ENCODE data around the gene CFAP299.
A peak's percentile ranks its signal among the peaks of the same experiment; 100 is the strongest.

The CFAP299 gene

DNA sequence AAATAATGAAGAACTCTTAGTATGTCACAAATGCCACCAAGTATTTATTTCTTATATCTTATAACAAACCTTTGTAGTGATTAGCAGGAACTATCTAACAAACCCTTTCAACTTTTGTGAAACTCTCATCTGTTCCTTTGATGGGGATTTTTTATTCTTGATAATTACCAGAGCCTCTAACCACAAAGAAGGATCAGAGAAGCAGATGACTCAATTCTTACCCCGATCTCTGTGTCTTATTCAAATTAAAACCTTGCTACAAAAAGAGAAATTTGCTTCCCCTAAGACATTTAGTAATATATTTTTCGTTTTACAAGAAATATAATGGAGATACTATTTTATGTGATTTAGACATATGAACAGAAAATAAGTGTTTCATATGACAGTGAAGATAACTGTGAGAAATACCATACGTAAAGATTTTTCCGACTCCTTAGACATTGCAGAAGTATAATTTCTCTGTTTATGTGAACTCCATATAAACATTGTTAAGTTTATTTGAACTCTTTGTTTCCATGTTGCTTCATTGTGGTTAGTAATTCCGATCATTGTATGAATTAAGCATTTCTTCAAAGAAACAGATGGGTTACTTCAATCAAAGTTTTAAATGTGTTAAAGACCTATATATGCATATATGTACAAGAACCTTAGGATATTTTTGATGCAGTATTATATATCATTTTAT, 205.4 kb downstream of the CFAP299 start:
- H3K79me1 ChIP-seq (ENCODE audit: low read length), result no peaks in the 10 kb centered on the region
- no peak for DNase-seq
- no peaks in the 10 kb centered on the region for H3K36me3 ChIP-seq (ENCODE audit: control insufficient read depth, insufficient read depth, low read length)
- H3K79me2 ChIP-seq (ENCODE audit: control insufficient read depth, insufficient read depth, low read length), result no peaks in the 10 kb centered on the region
- H4K5ac ChIP-seq (ENCODE audit: low read length), result no peak overlapping the region
- WGBS (ENCODE audit: extremely low coverage, insufficient coverage, low lambda C conversion rate), result 100% methylated on average over 1 of the region's 5 CpGs
- H2AK5ac ChIP-seq (ENCODE audit: low read length), result no peak overlapping the region
- no peak overlapping the region for H3K18ac ChIP-seq (ENCODE audit: low read length)
- H3K27ac ChIP-seq (ENCODE audit: low read depth, low read length), result no peak overlapping the region
- no peaks in the 10 kb centered on the region for H3K4me1 ChIP-seq (ENCODE audit: control insufficient read depth, low read depth, low read length)
- H2BK5ac ChIP-seq (ENCODE audit: low read length), result no peak overlapping the region
- H3K9ac ChIP-seq (ENCODE audit: low read length), result no peak overlapping the region
- no peak overlapping the region for H3K4me3 ChIP-seq (ENCODE audit: low read length)
- H3K27me3 ChIP-seq (ENCODE audit: insufficient read depth, low read length, poor library complexity), result no peaks in the 10 kb centered on the region
- H3K4me2 ChIP-seq (ENCODE audit: low read length), result no peak overlapping the region
- no peak overlapping the region for H3K4ac ChIP-seq (ENCODE audit: low read depth, low read length)
- H3K23ac ChIP-seq (ENCODE audit: low read length), result no peak overlapping the region
- H2BK120ac ChIP-seq (ENCODE audit: low read depth, low read length), result no peak overlapping the region
- no peak overlapping the region for H2BK15ac ChIP-seq (replicated peaks; ENCODE audit: low read depth)
- no peak overlapping the region for H4K8ac ChIP-seq (ENCODE audit: low read depth, low read length)
- H3K56ac ChIP-seq (ENCODE audit: low read length), result no peak overlapping the region

DNA sequence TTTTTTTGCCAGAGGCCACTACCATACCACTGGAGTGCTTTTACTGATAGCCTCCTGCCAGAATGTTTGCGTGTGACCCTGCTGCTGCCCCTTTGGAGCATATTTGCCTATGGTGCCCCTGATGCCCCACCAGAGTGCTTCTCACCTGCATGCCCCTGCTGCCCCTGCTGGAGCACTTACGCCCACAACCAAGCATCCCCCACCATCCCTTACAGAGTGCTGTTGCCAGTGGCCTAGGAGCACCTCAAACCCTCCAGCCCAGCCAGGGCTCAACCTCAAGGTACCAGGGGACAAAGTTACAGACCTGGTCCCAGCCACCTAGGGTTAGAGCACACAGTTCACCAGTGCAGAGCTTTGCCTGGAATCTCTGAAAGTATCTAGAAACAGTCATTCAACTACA, 207.2 kb downstream of the CFAP299 start:
- Histone ChIP-seq H3K79me2 (ENCODE audit: control insufficient read depth, insufficient read depth, low read length) (no peaks in the 10 kb centered on the region), H3K27ac (ENCODE audit: low read depth, low read length) (no peak overlapping the region), H4K5ac (ENCODE audit: low read length) (no peak overlapping the region), H3K4me3 (ENCODE audit: low read length) (no peak overlapping the region), H3K4me2 (ENCODE audit: low read length) (no peak overlapping the region), H2BK5ac (ENCODE audit: low read length) (no peak overlapping the region), H3K4ac (ENCODE audit: low read depth, low read length) (no peak overlapping the region), H2BK15ac (replicated peaks; ENCODE audit: low read depth) (no peak overlapping the region), H4K8ac (ENCODE audit: low read depth, low read length) (no peak overlapping the region), H3K56ac (ENCODE audit: low read length) (no peak overlapping the region), H3K18ac (ENCODE audit: low read length) (no peak overlapping the region), H3K79me1 (ENCODE audit: low read length) (no peaks in the 10 kb centered on the region), H3K9ac (ENCODE audit: low read length) (no peak overlapping the region), H3K27me3 (ENCODE audit: insufficient read depth, low read length, poor library complexity) (no peaks in the 10 kb centered on the region), H2BK120ac (ENCODE audit: low read depth, low read length) (no peak overlapping the region), H3K36me3 (ENCODE audit: control insufficient read depth, insufficient read depth, low read length) (no peaks in the 10 kb centered on the region), H3K23ac (ENCODE audit: low read length) (no peak overlapping the region), H2AK5ac (ENCODE audit: low read length) (no peak overlapping the region), H3K4me1 (ENCODE audit: control insufficient read depth, low read depth, low read length) (no peaks in the 10 kb centered on the region)
- WGBS (ENCODE audit: extremely low coverage, insufficient coverage, low lambda C conversion rate), result no CpG with 5 or more reads among the region's 2 CpGs
- no peak for DNase-seq

DNA sequence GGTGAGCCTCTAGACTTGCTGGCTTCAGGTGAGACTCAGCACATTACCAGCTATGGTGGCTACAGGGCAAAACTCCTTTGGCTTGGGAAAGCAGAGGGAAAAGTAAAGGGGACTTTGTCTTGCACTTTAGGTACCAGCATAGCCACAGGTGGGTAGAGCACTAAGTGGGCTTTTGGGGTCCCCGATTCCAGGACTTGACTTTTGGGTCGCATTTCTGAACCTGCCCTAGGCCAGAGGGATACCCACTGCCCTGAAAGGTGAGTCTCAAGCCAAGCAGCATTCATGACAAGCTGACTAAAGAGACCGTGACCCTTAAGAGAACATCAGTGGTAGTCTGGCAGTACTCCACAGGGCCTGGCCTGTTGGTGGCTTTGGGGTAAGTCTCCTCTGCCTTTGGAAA, 224.8 kb downstream of the CFAP299 start:
- Histone ChIP-seq H3K9ac (ENCODE audit: low read length) (no peak overlapping the region), H3K18ac (ENCODE audit: low read length) (no peak overlapping the region), H4K8ac (ENCODE audit: low read depth, low read length) (no peak overlapping the region), H3K4ac (ENCODE audit: low read depth, low read length) (no peak overlapping the region), H3K27ac (ENCODE audit: low read depth, low read length) (no peak overlapping the region), H3K79me1 (ENCODE audit: low read length) (no peaks in the 10 kb centered on the region), H3K27me3 (ENCODE audit: insufficient read depth, low read length, poor library complexity) (no peaks in the 10 kb centered on the region), H4K5ac (ENCODE audit: low read length) (no peak overlapping the region), H3K4me2 (ENCODE audit: low read length) (no peak overlapping the region), H3K36me3 (ENCODE audit: control insufficient read depth, insufficient read depth, low read length) (no peaks in the 10 kb centered on the region), H3K79me2 (ENCODE audit: control insufficient read depth, insufficient read depth, low read length) (no peaks in the 10 kb centered on the region), H2BK5ac (ENCODE audit: low read length) (no peak overlapping the region), H2BK120ac (ENCODE audit: low read depth, low read length) (no peak overlapping the region), H3K4me1 (ENCODE audit: control insufficient read depth, low read depth, low read length) (no peaks in the 10 kb centered on the region), H3K4me3 (ENCODE audit: low read length) (no peak overlapping the region), H3K56ac (ENCODE audit: low read length) (no peak overlapping the region), H2BK15ac (replicated peaks; ENCODE audit: low read depth) (no peak overlapping the region), H2AK5ac (ENCODE audit: low read length) (no peak overlapping the region), H3K23ac (ENCODE audit: low read length) (no peak overlapping the region)
- whole genome bisulfite sequencing (ENCODE audit: extremely low coverage, insufficient coverage, low lambda C conversion rate), result no CpG with 5 or more reads among the region's 3 CpGs
- DNase-seq, result no peak

DNA sequence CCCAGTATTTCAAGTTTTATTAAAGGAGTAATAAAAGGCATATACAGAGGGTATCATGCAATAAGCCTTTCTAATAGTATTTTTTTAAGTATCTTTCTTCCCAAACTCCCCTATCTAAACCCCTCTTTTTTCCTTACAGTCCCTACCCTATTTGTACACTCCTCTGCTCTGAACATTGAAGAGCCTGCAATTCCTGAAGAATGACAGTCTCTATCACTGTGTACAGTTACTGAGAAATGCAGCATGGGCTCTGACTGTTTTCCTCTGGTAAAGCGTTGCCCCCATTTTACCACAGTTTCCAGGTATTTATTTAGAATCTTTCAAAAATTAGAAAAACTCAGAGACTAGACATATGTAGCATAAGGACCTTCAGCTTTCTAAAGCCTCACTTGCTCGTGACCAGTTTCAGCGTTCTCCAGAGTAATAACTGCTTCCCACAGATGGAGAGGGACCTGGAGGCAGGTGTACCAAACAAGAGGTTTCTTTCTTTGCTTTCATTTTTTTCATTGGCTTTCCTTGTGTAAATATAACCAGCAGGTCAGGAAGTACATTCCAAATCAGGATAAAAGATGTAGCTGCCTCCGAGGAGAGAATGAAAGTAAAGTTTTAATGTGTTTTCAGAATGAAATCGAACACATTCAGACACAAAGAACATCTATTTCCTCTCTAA, 230.8 kb downstream of the CFAP299 start:
- no peak overlapping the region for H3K23ac ChIP-seq (ENCODE audit: low read length)
- no peaks in the 10 kb centered on the region for H3K79me2 ChIP-seq (ENCODE audit: control insufficient read depth, insufficient read depth, low read length)
- no peak overlapping the region for H3K4ac ChIP-seq (ENCODE audit: low read depth, low read length)
- no peak for DNase-seq
- no peak overlapping the region for H4K5ac ChIP-seq (ENCODE audit: low read length)
- no peak overlapping the region for H2BK120ac ChIP-seq (ENCODE audit: low read depth, low read length)
- H3K27ac ChIP-seq (ENCODE audit: low read depth, low read length), result no peak overlapping the region
- no peak overlapping the region for H3K9ac ChIP-seq (ENCODE audit: low read length)
- H3K4me3 ChIP-seq (ENCODE audit: low read length), result no peak overlapping the region
- H3K4me2 ChIP-seq (ENCODE audit: low read length), result no peak overlapping the region
- H2AK5ac ChIP-seq (ENCODE audit: low read length), result no peak overlapping the region
- H2BK15ac ChIP-seq (replicated peaks; ENCODE audit: low read depth), result no peak overlapping the region
- H4K8ac ChIP-seq (ENCODE audit: low read depth, low read length), result no peak overlapping the region
- no peak overlapping the region for H2BK5ac ChIP-seq (ENCODE audit: low read length)
- no peaks in the 10 kb centered on the region for H3K79me1 ChIP-seq (ENCODE audit: low read length)
- no peak overlapping the region for H3K18ac ChIP-seq (ENCODE audit: low read length)
- H3K27me3 ChIP-seq (ENCODE audit: insufficient read depth, low read length, poor library complexity), result no peaks in the 10 kb centered on the region
- no CpG with 5 or more reads among the region's 5 CpGs for WGBS (ENCODE audit: extremely low coverage, insufficient coverage, low lambda C conversion rate)
- no peaks in the 10 kb centered on the region for H3K36me3 ChIP-seq (ENCODE audit: control insufficient read depth, insufficient read depth, low read length)
- no peak overlapping the region for H3K56ac ChIP-seq (ENCODE audit: low read length)
- H3K4me1 ChIP-seq (ENCODE audit: control insufficient read depth, low read depth, low read length), result no peaks in the 10 kb centered on the region

DNA sequence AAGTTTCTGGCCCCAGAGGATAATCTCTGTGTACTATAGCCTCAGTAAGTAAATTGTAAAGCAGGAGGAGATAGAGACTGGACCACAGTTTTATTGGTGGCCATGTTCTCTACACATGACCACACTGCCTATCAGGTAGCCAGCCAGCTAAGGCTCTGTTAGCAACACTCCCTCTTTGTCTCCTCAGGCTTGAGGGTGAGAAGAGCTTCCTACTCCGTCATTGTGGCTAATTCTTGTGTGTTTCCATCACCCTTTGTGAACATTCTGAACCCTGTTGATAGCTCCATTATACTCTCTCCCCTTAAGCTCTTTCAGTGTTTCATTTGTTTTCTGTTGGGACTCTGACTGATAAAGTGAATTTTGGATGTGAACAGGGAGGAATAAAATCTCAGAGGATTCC, 233.4 kb downstream of the CFAP299 start:
- Histone ChIP-seq H2BK15ac (replicated peaks; ENCODE audit: low read depth) (no peak overlapping the region), H3K9ac (ENCODE audit: low read length) (no peak overlapping the region), H3K36me3 (ENCODE audit: control insufficient read depth, insufficient read depth, low read length) (no peaks in the 10 kb centered on the region), H2BK5ac (ENCODE audit: low read length) (no peak overlapping the region), H3K56ac (ENCODE audit: low read length) (no peak overlapping the region), H2AK5ac (ENCODE audit: low read length) (no peak overlapping the region), H3K18ac (ENCODE audit: low read length) (no peak overlapping the region), H3K79me1 (ENCODE audit: low read length) (no peaks in the 10 kb centered on the region), H3K27ac (ENCODE audit: low read depth, low read length) (no peak overlapping the region), H3K4ac (ENCODE audit: low read depth, low read length) (no peak overlapping the region), H4K8ac (ENCODE audit: low read depth, low read length) (no peak overlapping the region), H3K79me2 (ENCODE audit: control insufficient read depth, insufficient read depth, low read length) (no peaks in the 10 kb centered on the region), H3K4me2 (ENCODE audit: low read length) (no peak overlapping the region), H3K4me1 (ENCODE audit: control insufficient read depth, low read depth, low read length) (no peaks in the 10 kb centered on the region), H3K23ac (ENCODE audit: low read length) (no peak overlapping the region), H3K27me3 (ENCODE audit: insufficient read depth, low read length, poor library complexity) (no peaks in the 10 kb centered on the region), H2BK120ac (ENCODE audit: low read depth, low read length) (no peak overlapping the region), H4K5ac (ENCODE audit: low read length) (no peak overlapping the region), H3K4me3 (ENCODE audit: low read length) (no peak overlapping the region)
- no CpG with 5 or more reads among the region's 1 CpG for WGBS (ENCODE audit: extremely low coverage, insufficient coverage, low lambda C conversion rate)
- peak; percentile 6 for DNase-seq

DNA sequence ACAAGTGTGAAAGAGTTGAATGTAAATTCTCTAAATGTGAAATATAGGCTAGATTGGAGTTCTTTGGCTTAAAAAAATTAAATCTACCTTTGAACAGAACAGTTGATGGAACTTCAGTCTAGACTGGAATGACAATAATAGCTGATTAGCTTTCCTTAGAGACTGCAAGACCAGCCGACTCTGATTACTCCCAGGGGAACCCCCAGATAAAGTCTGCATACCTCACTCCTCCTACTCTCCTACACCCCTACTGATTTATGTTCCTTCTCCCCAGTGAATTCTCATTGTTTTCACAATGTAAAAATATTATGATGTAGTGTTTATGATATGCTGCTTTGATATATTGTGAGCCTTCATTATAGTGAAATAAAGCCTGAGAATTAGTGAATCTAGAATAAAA, 241.3 kb downstream of the CFAP299 start:
- Histone ChIP-seq H3K9ac (ENCODE audit: low read length) (no peak overlapping the region), H2AK5ac (ENCODE audit: low read length) (no peak overlapping the region), H3K4ac (ENCODE audit: low read depth, low read length) (no peak overlapping the region), H4K5ac (ENCODE audit: low read length) (no peak overlapping the region), H3K36me3 (ENCODE audit: control insufficient read depth, insufficient read depth, low read length) (no peaks in the 10 kb centered on the region), H2BK15ac (replicated peaks; ENCODE audit: low read depth) (no peak overlapping the region), H3K79me2 (ENCODE audit: control insufficient read depth, insufficient read depth, low read length) (no peaks in the 10 kb centered on the region), H3K27ac (ENCODE audit: low read depth, low read length) (no peak overlapping the region), H3K56ac (ENCODE audit: low read length) (no peak overlapping the region), H3K4me3 (ENCODE audit: low read length) (no peak overlapping the region), H3K23ac (ENCODE audit: low read length) (no peak overlapping the region), H3K79me1 (ENCODE audit: low read length) (no peaks in the 10 kb centered on the region), H4K8ac (ENCODE audit: low read depth, low read length) (no peak overlapping the region), H3K4me1 (ENCODE audit: control insufficient read depth, low read depth, low read length) (no peaks in the 10 kb centered on the region), H2BK5ac (ENCODE audit: low read length) (no peak overlapping the region), H3K18ac (ENCODE audit: low read length) (no peak overlapping the region), H3K27me3 (ENCODE audit: insufficient read depth, low read length, poor library complexity) (no peaks in the 10 kb centered on the region), H3K4me2 (ENCODE audit: low read length) (no peak overlapping the region), H2BK120ac (ENCODE audit: low read depth, low read length) (no peak overlapping the region)
- no CpG with 5 or more reads among the region's 1 CpG for WGBS (ENCODE audit: extremely low coverage, insufficient coverage, low lambda C conversion rate)
- DNase-seq, result peak; percentile 18

Measured in mesendoderm (in vitro differentiated cells).